ENCODE data around the gene HRG.

- TF ChIP-seq CTCF (IDR thresholded peaks at IDR 0.05) (no peak), REST (IDR thresholded peaks at IDR 0.05; ENCODE audit: insufficient read depth in 1 of 2, low read depth in 2 of 2, low read length in 1 of 2) (no peak), TCF7L2 (IDR thresholded peaks at IDR 0.05; ENCODE audit: low read depth, low read length) (no peak), SIN3A (IDR thresholded peaks at IDR 0.05; ENCODE audit: borderline replicate concordance, insufficient read depth, low read depth, low read length) (no peak), POLR2AphosphoS5 (IDR thresholded peaks at IDR 0.05; ENCODE audit: low read depth, low read length) (no peak)
Measured at GRCh38 chr3:186651678-186652215, 14.1 kb upstream of the HRG start.

Data from Panc1 (cell line).